Peyer's patch (tissue), 4 donors: ENCODE data around the gene PDE10A. TPM values are rescaled to one million over a fixed set of nuclear protein-coding genes. Genes with fewer than 3 reads are reported as not detected.

Source experiments
- DNase-seq, 3 donors: peaks; one replicate each; pipeline ENCODE4 v3.0.0-alpha.2; 2017 to 2019
- H3K27ac ChIP-seq, 4 donors: fragments of 200-600 bp; sonication (generic); one replicate each; pipeline ENCODE4 v1.5.1; 2016 to 2019
- H3K27me3 ChIP-seq, 2 donors: fragments of 200-600 bp; sonication (generic); one replicate each; pipeline ENCODE4 v1.5.1; 2019
- H3K36me3 ChIP-seq, 3 donors: fragments of 200-600 bp; sonication (generic); one replicate each; pipeline ENCODE4 v1.5.1; 2016 to 2019
- H3K4me1 ChIP-seq, 4 donors: fragments of 200-600 bp; sonication (generic); one replicate each; pipeline ENCODE4 v1.5.1; 2016 to 2019
- H3K4me3 ChIP-seq, 4 donors: fragments of 200-600 bp; sonication (generic); 1 replicate in 3 of 4; 2 replicates in 1 of 4; pipeline ENCODE4 v1.5.1; 2016 to 2019; ENCODE audit warnings: mild to moderate bottlenecking in 1 of 4
- H3K9me3 ChIP-seq, 4 donors: fragments of 200-600 bp; sonication (generic); one replicate each; pipeline ENCODE4 v1.5.1; 2016 to 2019; ENCODE audit warnings: mild to moderate bottlenecking in 1 of 4
- POLR2A ChIP-seq, 2 donors: fragments of 450-650 bp; IDR thresholded peaks; one replicate each; pipeline ENCODE4 v1.5.1; 2017; ENCODE audit warnings: antibody characterized with exemption in 2 of 2, mild to moderate bottlenecking in 2 of 2, moderate library complexity in 2 of 2
- total RNA-seq, 4 donors: library from RNA; depleted of rRNA; stranded (reverse); fragments of >200 nt; gene quantifications; one replicate each; pipeline ENCODE4 v1.1.0, GENCODE V29; 2016
- TF ChIP-seq, protein P1 (sequence below), 6 experiments: fragments of 450-650 bp in 4 of 6; fragments of 200-600 bp in 2 of 6; sonication (generic) in 1 of 6; IDR thresholded peaks; one replicate each; pipeline ENCODE4 v1.5.1; 2017 to 2019; ENCODE audit warnings: antibody characterized with exemption in 6 of 6, mild to moderate bottlenecking in 3 of 6, moderate library complexity in 1 of 6

The PDE10A gene
- total RNA-seq, 4 donors from 2014 or later = 0.35 to 8.8 (median 6.0) TPM

DNA sequence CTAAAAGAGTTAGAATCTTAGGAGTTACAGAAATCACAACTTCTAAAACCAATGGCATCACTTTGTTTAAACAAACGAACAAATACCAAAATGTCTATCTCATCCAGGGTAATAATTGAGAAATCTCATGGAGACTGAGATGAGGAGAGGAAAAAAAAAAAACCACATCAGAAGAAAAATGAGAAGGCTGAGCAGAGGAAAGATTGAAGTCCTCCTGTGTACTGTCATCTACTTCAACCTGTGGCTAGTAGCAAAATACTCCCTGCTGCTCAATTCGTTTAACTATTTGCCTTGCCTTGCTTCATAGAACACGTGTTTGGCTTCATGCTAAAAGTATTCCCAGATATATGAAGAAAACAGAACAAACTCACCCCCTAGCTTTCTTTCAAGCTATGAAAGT is 143.7 kb downstream of the PDE10A start:
- Histone ChIP-seq H3K4me3 (no peak overlapping the region), H3K27me3 (no peaks in the 10 kb centered on the region), H3K27ac (no peak overlapping the region), H3K36me3 (no peaks in the 10 kb centered on the region), H3K4me1 (no peaks in the 10 kb centered on the region), H3K9me3 (no peaks in the 10 kb centered on the region)
- TF ChIP-seq POLR2A (IDR thresholded peaks at IDR 0.05) = no peak
- TF ChIP-seq, protein P1, sequence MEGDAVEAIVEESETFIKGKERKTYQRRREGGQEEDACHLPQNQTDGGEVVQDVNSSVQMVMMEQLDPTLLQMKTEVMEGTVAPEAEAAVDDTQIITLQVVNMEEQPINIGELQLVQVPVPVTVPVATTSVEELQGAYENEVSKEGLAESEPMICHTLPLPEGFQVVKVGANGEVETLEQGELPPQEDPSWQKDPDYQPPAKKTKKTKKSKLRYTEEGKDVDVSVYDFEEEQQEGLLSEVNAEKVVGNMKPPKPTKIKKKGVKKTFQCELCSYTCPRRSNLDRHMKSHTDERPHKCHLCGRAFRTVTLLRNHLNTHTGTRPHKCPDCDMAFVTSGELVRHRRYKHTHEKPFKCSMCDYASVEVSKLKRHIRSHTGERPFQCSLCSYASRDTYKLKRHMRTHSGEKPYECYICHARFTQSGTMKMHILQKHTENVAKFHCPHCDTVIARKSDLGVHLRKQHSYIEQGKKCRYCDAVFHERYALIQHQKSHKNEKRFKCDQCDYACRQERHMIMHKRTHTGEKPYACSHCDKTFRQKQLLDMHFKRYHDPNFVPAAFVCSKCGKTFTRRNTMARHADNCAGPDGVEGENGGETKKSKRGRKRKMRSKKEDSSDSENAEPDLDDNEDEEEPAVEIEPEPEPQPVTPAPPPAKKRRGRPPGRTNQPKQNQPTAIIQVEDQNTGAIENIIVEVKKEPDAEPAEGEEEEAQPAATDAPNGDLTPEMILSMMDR (IDR thresholded peaks at IDR 0.05) = no peak
- DNase-seq = no peak

DNA sequence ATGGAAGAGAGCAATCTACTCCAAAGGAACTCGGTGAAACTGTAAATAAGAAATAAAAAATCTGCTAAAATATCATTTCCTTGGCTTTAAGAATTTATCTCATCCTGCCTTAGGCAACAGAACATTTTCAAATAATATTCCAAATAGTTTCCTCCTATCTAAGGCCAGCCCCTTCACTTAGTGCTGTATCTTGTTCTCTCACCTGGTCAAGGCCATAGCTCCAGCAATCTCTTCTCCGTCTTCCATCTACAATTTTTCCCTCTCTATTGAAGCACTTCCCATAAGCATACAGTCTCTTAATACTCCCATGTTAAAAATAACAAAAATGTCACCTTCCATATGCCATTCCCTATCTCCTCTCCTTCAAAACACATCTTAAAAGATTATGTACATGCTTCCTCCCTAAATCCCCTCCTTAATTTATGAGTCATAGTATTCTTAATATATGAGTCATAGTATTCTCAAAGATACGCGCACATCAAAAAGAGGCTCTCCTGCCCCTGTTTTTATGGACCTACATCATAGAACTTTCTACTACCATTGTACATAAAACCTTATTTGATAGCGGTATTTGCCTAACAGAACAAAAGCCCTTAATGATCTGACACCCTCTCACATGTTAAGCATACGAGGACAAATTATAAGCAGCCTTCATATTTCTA is 146.9 kb downstream of the PDE10A start:
- Histone ChIP-seq H3K36me3 (no peaks in the 10 kb centered on the region), H3K4me1 (no peaks in the 10 kb centered on the region), H3K4me3 (no peak overlapping the region), H3K27me3 (no peaks in the 10 kb centered on the region), H3K27ac (no peak overlapping the region), H3K9me3 (no peaks in the 10 kb centered on the region)
- no peak for TF ChIP-seq POLR2A (IDR thresholded peaks at IDR 0.05)
- TF ChIP-seq, protein P1 (IDR thresholded peaks at IDR 0.05) = no peak
- no peak for DNase-seq

DNA sequence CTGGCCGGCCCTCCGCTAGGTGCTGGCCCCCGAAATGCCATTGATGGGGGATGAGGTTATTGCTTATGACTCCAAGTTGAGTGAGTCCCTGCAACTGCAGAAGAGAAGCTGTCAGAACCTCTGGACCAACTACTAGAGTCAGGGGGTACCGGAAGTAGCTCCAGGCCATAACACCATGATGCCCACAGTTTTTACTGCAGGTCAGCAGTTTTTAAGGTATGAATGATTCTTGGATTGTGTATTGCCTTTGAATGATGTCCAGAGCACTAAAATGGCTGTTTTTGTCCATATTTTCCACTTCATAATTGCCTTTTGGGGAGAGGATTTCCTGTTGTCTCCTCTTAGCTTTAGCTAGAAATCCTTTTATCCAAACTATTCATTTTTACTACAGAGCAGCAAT is 148.4 kb downstream of the PDE10A start:
- Histone ChIP-seq H3K4me3 (no peak overlapping the region), H3K4me1 (no peaks in the 10 kb centered on the region), H3K9me3 (no peaks in the 10 kb centered on the region), H3K36me3 (no peaks in the 10 kb centered on the region), H3K27me3 (no peaks in the 10 kb centered on the region), H3K27ac (no peak overlapping the region)
- TF ChIP-seq, protein P1 (IDR thresholded peaks at IDR 0.05) = no peak
- no peak for TF ChIP-seq POLR2A (IDR thresholded peaks at IDR 0.05)
- DNase-seq = no peak

DNA sequence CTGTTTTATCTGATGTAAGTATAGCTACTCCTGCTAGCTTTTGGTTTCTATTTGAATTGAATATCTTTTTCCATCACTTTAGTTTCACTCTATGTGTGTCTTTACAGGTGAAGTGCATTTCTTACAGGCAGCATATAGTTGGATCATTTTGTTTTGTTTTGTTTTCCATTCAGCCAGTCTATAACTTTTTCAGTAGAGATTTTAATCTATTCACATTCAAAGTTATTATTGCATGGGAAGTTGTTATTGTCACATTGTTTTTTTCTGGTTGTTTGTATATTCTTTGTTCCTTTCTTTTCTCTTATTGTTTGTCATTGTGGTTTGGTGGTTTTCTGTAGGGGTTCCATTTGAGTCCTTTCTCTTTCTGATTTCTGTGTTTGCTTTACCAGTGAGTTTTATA is 151.2 kb downstream of the PDE10A start:
- Histone ChIP-seq H3K4me1 (no peaks in the 10 kb centered on the region), H3K27ac (no peak overlapping the region), H3K4me3 (no peak overlapping the region), H3K27me3 (no peaks in the 10 kb centered on the region), H3K9me3 (no peaks in the 10 kb centered on the region), H3K36me3 (no peaks in the 10 kb centered on the region)
- DNase-seq = no peak
- TF ChIP-seq POLR2A (IDR thresholded peaks at IDR 0.05) = no peak
- TF ChIP-seq, protein P1 (IDR thresholded peaks at IDR 0.05) = no peak

DNA sequence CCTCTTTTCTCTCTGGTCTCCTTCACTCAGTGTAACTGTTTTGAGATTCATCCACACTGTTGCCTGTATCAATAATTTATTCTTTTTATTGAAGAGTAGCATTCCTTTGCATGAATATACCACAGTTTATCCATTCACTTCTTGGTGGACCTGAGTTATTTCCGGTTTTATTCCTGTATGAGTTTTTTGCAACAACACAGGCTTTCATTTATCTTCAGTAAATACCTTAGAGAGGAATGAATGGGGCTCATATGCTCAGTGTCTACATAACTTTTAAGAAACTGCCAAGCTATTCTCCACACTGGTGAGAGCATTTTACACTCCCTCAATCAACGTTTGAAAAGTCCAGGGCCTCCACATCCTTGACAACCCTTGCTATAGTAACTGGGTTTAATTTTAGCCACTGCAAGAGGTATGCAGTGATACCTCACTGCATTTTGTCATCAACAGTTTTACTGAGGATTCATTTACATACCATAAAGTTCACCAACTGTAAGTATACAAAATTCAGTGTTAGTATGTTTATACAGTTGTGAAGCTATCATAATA is 154.6 kb downstream of the PDE10A start:
- Histone ChIP-seq H3K27ac (no peak overlapping the region), H3K9me3 (no peaks in the 10 kb centered on the region), H3K36me3 (no peaks in the 10 kb centered on the region), H3K4me1 (no peaks in the 10 kb centered on the region), H3K4me3 (no peak overlapping the region), H3K27me3 (no peaks in the 10 kb centered on the region)
- TF ChIP-seq, protein P1 (IDR thresholded peaks at IDR 0.05) = no peak
- no peak for TF ChIP-seq POLR2A (IDR thresholded peaks at IDR 0.05)
- no peak for DNase-seq
